ES-I3 (cell line): ENCODE data around the gene MAST4.

ENCODE experiments used
- H3K36me3 ChIP-seq: 2 replicates; pipeline ENCODE4 v1.6.1; 2013; ENCODE audit warnings: mild to moderate bottlenecking, low read length, control low read depth, moderate library complexity; ENCODE audit not compliant: insufficient read depth
- H3K4me1 ChIP-seq: 2 replicates; pipeline ENCODE4 v1.6.1; 2013; ENCODE audit warnings: mild to moderate bottlenecking, control low read depth, low read length; ENCODE audit not compliant: insufficient read depth
- H3K9ac ChIP-seq: 2 replicates; pipeline ENCODE4 v1.6.1; 2013; ENCODE audit warnings: low read depth, mild to moderate bottlenecking, low read length, moderate library complexity
- H3K9me3 ChIP-seq: 2 replicates; pipeline ENCODE4 v1.6.1; 2013; ENCODE audit warnings: mild to moderate bottlenecking, low read length, moderate library complexity; ENCODE audit not compliant: control insufficient read depth, insufficient read depth

Gene MAST4

DNA sequence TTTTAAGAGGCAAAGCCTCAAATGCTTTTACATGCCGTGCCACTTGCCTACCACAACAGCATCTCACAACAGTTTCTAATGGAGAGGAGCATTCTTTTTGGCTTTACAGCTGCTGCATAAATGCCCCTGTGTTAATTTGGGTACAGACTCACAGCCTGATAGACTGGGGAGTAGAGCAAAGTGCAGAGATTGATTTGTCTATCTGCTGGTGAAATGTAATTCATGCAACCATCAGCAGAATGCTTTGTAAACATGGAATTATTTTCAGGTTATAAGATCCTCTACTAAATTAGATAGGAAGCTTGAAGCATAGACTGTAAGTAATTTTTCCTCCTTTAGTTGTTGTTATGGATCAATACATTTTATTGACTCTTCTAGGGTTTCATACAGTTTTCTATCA lies 430.1 kb downstream of the MAST4 start:
- H3K4me1 ChIP-seq = no peaks in the 10 kb centered on the region
- H3K9ac ChIP-seq = no peak overlapping the region
- no peaks in the 10 kb centered on the region for H3K36me3 ChIP-seq
- H3K9me3 ChIP-seq = no peaks in the 10 kb centered on the region

DNA sequence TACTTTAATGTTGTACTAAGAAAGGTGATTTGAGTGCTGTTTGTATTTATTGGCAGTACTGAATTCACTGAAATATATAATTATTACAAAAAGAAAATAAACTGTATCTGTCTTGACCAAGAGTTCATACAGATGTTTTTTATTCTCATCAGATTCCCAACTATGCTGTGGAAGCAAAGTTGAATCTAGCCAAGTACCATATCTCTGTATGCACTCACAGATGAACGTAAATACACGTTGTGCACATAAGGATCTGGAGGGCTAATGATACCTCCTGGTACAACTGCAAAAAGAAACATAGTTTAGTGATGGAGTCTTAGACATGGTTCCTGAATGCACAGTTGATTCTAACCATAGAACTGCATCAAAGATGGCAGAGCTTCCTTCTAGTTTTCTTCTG lies 431.0 kb downstream of the MAST4 start:
- no peaks in the 10 kb centered on the region for H3K9me3 ChIP-seq
- H3K9ac ChIP-seq = no peak overlapping the region
- H3K4me1 ChIP-seq = no peaks in the 10 kb centered on the region

DNA sequence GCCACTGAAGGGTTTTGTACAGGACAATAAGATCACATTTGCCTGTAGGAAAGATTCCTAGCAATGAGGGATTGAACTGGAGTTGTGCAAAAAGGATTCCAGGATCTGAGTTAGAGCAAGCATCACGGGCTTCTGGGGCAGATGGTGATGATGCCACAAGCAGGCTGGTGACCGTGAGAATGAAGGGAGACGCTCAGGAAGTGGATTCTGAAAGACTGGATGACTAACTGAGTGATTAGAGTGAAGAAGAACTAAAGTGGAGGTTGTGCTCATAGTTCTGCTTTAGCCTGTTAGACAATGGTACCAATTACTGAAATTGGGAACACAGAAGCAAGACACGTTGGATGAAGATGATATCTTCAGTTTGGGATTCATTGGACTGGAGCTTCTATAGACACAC lies 432.2 kb downstream of the MAST4 start:
- H3K9ac ChIP-seq = no peak overlapping the region

More for the DNA sequence above, 431.0 kb downstream of the MAST4 start:
- H3K36me3 ChIP-seq = no peaks in the 10 kb centered on the region

DNA sequence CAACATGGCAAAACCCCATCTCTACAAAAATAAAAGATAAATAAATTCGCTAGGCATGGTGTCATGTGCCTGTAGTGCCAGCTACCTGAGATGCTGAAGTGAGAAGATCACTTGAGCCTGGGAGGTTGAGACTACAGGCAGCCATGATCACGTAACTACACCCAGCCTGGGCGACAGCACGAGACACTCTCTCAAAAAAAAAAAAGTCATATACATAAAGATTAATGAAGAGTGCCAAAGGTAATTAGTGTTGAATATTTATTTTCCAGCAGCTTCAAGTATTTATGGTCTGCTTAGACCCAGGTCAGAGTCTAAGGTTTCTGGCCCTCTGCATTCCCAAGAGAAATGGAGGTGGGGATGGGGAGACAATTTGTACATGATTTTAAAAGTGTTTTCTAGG lies 432.7 kb downstream of the MAST4 start:
- H3K9me3 ChIP-seq = no peaks in the 10 kb centered on the region
- H3K9ac ChIP-seq = no peak overlapping the region
- H3K36me3 ChIP-seq = no peaks in the 10 kb centered on the region
- H3K4me1 ChIP-seq = peaks cover 2% of the 10 kb centered on the region; the same call in 1 of the 2 replicates

More for the DNA sequence above, 432.2 kb downstream of the MAST4 start:
- Histone ChIP-seq H3K4me1 (no peaks in the 10 kb centered on the region), H3K9me3 (no peaks in the 10 kb centered on the region), H3K36me3 (no peaks in the 10 kb centered on the region)

- peaks cover 7% of the 10 kb centered on the region; the same call in 1 of the 2 replicates for H3K4me1 ChIP-seq
- H3K9ac ChIP-seq = no peak overlapping the region
- no peaks in the 10 kb centered on the region for H3K9me3 ChIP-seq
- H3K36me3 ChIP-seq = no peaks in the 10 kb centered on the region
Observed at GRCh38 chr5:67029481-67029880, 433.3 kb downstream of the MAST4 start.

GRCh38 chr5:67030289-67031056 lies 434.3 kb downstream of the MAST4 start:
- H3K9ac ChIP-seq = no peak overlapping the region
- no peaks in the 10 kb centered on the region for H3K9me3 ChIP-seq
- H3K36me3 ChIP-seq = no peaks in the 10 kb centered on the region
- peaks cover 7% of the 10 kb centered on the region; the same call in 1 of the 2 replicates for H3K4me1 ChIP-seq

DNA sequence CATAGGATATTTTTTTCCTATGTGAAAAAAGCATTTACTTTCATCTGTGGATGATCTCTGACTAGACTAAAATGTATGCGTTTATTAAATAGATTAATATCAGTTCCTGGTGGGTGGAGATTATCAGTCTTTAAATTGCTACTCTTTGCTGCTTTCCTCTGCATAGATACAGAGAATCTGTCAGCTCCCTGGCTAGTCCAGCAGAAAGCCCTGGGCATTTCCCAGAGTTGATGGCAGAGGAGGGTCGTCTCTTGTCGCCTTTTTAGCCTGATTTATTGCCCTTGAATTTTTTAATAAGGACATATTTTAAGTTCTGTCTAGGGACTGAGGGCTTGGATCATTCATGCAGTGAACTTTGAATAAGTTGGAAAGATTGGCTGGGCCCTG lies 434.9 kb downstream of the MAST4 start:
- H3K9ac ChIP-seq = no peak overlapping the region
- peaks cover 7% of the 10 kb centered on the region; the same call in 1 of the 2 replicates for H3K4me1 ChIP-seq
- no peaks in the 10 kb centered on the region for H3K36me3 ChIP-seq
- H3K9me3 ChIP-seq = no peaks in the 10 kb centered on the region

GRCh38 chr5:67031692-67032091 lies 435.5 kb downstream of the MAST4 start:
- Histone ChIP-seq H3K36me3 (no peaks in the 10 kb centered on the region), H3K9me3 (no peaks in the 10 kb centered on the region), H3K4me1 (peaks cover 7% of the 10 kb centered on the region; the same call in 1 of the 2 replicates), H3K9ac (no peak overlapping the region)

- Histone ChIP-seq H3K9ac (no peak overlapping the region), H3K4me1 (peaks cover 7% of the 10 kb centered on the region; the same call in 1 of the 2 replicates), H3K36me3 (no peaks in the 10 kb centered on the region), H3K9me3 (no peaks in the 10 kb centered on the region)
Observed at GRCh38 chr5:67032921-67033664, 436.9 kb downstream of the MAST4 start.

DNA sequence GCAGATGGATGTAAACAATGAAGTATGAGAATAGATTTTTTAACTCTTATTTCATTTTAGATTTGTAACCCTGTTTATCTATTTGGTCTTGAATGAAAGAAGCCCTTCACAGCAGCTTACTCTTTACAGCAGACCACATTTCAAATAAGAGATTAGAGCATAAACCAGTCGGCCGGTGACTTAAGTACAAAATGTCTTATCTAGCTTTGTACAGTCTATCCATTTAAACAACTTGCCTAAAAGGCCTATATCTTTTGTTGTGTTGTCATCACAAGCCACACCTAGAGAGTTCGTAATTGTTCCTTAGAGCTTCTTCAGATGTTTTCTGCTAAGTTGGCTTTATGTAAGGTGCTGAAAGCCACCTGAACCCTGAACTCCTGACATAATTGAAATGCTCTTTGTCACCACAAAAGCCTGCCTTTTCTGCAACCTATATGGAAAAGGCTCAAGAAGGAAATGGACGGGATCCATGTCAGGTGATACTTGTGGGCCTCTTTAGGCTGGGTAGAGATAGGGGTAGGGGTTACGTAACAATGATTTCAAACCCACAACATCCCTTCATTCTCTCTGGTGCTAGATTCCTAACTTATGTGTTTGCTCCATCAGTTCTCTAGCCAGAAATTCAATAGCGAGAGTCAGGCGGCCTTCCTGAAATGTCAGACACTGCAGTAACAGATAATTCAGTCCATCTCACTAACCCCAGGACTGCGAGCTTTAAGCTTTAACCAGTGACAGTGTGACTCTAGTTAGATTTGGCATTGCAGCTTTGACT lies 437.9 kb downstream of the MAST4 start:
- no peak overlapping the region for H3K9ac ChIP-seq

DNA sequence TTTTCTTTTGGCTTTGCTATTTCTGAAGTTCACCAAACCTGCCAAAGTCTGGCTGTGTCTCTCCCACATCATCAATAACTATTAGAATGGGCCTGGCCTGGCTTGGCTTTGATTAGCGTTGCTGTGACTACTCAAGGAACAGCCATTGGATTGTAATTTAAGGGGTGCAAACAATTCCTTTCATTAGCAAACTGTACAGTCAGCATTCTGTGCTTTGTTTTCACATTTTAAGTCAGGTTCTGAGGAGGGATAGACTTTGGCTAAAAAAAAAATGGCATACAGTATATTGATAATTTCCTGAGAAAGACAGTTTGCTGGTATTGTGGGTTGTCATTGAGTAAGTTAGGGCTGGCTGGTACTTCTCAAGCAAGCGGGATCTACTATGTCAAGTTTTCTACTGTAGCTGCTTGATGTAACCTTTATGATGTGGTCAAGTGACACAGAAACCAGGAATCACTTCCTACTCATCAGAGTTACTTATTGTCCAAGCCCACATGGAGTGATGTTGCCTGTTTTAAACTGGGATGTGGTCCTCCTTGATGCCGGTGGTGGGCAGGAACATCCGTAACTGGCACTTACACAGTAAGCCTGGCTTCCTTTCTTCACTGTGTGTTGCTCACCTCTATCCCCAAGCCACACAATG lies 439.0 kb downstream of the MAST4 start:
- Histone ChIP-seq H3K36me3 (no peaks in the 10 kb centered on the region), H3K4me1 (peaks cover 14% of the 10 kb centered on the region), H3K9me3 (no peaks in the 10 kb centered on the region), H3K9ac (no peak overlapping the region)

More for the DNA sequence above, 437.9 kb downstream of the MAST4 start:
- no peaks in the 10 kb centered on the region for H3K36me3 ChIP-seq
- H3K4me1 ChIP-seq = peaks cover 8% of the 10 kb centered on the region
- no peaks in the 10 kb centered on the region for H3K9me3 ChIP-seq

DNA sequence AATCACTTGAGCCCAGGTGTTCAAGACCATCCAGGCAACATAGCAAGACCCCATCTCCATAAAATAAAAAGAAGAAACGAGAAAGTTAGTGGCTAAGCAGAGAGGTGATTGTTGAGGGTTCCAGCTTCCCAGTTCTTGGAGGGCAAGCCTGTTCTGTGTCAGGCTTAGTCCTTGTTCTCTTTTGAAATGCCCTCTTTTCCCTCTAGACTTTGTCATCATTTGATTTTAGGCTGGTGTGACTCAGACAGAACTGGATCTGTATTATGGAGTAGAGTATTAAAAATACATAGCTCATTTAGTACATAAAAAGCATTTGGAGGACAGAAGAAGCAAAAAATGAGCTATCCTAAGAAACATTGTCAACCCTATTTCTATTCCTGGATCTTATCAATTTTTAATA lies 441.0 kb downstream of the MAST4 start:
- H3K4me1 ChIP-seq = peaks cover 18% of the 10 kb centered on the region

DNA sequence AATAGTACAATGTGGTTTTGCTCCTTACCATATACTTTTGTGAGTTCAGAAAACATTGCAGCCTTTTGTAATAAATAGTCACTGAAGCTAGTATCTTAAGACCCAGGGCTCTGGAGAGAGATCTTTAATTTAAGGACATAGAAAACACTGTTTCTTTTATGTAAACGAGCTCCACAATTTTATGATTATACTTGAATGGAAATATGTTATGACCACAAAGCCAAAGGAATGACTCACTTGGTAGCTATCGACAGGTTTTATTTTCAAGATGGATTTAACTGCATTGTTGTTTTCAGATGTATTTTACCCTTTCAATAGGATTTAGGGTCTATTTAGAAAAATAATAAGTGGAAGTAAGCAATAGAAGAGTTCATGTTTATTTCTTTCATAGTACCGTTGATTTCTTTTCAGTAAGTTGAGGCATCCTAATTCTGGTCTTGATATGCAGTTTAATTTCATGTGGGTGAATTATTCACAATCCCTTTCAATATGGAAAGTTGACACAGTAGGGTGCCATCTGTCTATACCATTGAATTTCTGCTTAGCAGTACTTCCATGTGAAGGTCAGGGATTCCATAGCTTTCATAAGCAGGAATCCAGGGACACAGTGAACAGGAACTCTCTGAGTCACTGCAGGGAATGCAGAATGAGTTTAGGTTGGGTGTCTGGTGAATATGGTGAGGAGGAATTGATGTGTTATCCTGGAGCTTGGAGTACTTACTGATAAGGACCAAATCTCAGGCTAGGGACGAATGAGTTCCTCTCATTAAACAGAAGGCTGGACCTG lies 442.8 kb downstream of the MAST4 start:
- Histone ChIP-seq H3K36me3 (no peaks in the 10 kb centered on the region), H3K4me1 (peaks cover 21% of the 10 kb centered on the region), H3K9me3 (no peaks in the 10 kb centered on the region), H3K9ac (no peak overlapping the region)

More for the DNA sequence above, 441.0 kb downstream of the MAST4 start:
- no peak overlapping the region for H3K9ac ChIP-seq
- H3K9me3 ChIP-seq = no peaks in the 10 kb centered on the region
- no peaks in the 10 kb centered on the region for H3K36me3 ChIP-seq
